HG02678 (cell line): Measurements from ENCODE around the gene SUN1.

ENCODE experiments used
- ATAC-seq: cut with Tn5 transposase; IDR thresholded peaks from one replicate; pipeline ENCODE4 v1.9.1; 2021; ENCODE audit warnings: mild to moderate bottlenecking, moderate library complexity; ENCODE audit not compliant: unreplicated experiment

The SUN1 gene

GRCh38 chr7:888081-889024 is 56.1 kb downstream of the SUN1 start:
- no peak for ATAC-seq

- no peak for ATAC-seq
Observed at GRCh38 chr7:889025-889390, 56.7 kb downstream of the SUN1 start.

- no peak for ATAC-seq
Observed at GRCh38 chr7:889391-889790, 57.1 kb downstream of the SUN1 start.

GRCh38 chr7:890868-891267 is 58.6 kb downstream of the SUN1 start:
- ATAC-seq = no peak

GRCh38 chr7:891291-891690 is 59.0 kb downstream of the SUN1 start:
- no peak for ATAC-seq

- ATAC-seq = no peak
Observed at GRCh38 chr7:891805-892204, 59.5 kb downstream of the SUN1 start.

DNA sequence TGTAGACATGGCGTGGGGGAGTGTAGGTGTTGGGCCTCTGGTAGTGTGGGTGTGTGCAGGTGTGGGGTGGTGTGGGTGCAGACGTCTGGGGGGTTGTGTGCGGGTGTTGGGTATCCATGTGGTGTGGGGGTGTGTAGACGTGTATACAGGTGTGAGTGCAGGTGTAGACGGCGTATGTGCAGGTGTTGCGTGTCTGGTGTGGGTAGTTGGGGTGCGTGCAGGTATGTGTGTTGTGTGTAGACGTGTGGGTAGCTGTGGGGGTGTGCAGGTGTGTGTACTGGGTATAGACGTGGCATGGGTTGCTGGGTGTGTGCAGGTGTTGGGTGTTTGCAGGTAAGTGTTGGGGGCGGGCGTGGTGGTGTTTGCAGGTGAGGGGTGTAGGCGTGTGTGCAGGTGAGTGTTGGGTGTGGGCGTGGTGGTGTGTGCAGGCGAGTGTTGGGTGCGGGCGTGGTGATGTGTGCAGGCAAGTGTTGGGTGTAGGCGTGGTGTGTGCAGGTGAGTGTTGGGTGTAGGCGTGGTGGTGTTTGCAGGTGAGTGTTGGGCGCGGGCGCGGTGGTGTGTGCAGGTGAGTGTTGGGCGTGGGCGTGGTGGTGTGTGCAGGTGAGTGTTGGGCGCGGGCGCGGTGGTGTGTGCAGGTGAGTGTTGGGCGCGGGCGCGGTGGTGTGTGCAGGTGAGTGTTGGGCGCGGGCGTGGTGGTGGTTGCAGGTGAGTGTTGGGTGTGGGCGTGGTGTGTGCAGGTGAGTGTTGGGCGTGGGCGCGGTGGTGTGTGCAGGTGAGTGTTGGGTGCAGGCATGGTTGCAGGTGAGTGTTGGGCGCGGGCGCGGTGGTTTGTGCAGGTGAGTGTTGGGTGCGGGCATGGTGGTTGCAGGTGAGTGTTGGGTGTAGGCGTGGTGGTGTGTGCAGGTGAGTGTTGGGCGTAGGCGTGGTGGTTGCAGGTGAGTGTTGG is 60.6 kb downstream of the SUN1 start:
- ATAC-seq = no peak

DNA sequence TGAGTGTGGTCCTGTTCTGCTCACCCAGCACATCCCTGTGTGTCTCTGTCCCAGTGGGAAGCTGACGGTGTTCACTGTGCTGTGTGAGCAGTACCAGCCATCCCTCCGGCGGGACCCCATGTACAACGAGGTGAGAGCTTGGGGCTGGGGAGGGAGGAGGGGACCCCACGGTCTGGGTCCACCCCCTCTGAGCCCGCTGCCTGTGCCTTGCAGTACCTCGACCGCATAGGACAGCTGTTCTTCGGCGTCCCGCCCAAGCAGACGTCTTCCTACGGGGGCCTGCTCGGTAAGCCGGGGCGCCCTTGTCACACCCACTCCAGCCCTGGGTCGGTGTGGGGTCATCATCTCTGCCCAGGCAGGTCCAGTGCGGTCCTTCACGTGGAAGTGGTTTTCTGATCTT is 61.4 kb downstream of the SUN1 start:
- ATAC-seq = no peak

DNA sequence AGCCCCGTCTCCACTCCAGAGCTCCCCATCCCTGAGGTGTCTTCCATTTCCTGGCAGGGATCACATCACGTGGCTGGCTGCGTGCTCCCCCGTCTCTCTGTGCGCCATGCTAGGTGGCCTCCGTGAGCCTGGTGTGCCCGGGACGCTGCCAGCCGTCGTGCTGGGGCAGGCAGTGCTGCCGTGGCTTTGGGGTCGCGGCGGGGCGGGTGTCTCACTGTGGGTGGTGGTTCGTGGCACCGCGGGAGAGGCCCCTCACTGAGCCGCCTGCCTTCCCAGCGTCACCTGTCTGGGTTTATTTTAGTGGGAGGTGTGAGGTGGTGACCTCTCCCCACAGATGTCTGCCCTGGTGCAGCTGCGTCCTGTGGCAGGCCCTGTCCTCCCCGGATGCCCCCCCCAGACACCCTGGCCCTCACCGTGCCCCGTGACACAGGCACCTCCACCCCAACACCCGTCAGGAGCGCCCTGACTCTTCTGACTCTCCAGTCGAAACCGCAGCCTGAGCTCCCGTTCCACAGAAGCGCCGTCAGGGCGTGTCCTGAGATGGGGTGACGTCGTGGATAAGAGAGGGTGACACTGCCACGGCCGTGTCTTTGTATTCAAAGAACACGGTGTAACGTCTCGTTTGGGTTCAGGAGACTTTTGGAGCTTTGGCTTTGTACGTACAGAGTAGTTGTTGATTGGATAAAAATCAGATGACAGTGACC is 62.0 kb downstream of the SUN1 start:
- no peak for ATAC-seq

DNA sequence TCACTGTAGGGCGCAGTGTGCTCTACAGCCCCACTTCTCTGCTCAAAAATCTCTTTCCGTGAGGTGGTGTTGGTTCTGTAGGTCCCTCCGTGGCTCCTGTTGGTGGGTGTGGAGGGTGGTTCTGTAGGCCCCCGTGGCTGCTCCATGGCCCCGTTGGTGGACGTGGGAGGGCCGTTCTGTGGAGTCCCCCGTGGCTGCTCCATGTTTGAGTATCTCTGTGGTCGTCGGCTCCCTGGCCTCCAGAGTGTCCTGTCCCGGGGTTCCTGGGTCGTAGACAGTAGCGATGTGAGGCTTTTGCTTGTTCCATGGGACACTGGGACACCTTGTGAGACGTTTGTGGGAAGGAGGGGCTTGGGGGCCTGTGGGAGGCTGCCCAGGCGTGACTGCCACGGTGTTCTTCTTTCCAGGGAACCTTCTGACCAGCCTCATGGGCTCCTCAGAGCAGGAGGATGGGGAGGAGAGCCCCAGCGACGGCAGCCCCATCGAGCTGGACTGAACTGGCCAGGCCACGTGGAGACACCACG is 62.7 kb downstream of the SUN1 start:
- ATAC-seq = no peak

DNA sequence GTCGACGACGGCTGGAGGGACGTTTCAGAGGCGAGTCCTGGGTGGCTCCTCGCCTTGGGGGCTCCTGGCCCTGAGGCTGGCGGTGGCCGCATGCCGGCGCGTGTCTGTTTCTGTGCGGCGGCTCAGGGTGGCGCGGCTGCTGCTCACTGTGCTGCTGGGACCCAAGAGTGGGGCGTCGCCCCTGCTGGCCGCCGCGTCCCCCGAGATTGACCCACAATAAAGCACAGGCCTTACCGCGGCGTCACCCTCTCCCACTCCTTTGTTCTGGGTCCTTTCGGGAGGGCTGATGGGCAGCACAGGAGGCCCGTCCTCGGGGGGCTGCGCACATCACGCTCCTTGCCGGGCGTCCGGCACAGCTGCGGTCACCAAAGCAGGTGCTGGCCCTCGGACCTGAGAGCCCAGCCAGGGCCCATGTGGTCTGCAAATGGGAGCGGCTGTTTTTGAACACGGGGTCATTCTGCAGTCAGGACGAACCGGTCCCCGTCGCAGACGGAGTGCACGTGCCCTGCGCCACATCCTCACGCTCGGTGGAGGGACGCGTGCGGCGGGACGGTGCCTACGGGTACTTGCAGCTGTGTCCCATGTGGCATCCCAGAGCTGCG is 63.3 kb downstream of the SUN1 start:
- ATAC-seq = no peak

- no peak for ATAC-seq
Observed at GRCh38 chr7:896346-897075, 64.2 kb downstream of the SUN1 start.

DNA sequence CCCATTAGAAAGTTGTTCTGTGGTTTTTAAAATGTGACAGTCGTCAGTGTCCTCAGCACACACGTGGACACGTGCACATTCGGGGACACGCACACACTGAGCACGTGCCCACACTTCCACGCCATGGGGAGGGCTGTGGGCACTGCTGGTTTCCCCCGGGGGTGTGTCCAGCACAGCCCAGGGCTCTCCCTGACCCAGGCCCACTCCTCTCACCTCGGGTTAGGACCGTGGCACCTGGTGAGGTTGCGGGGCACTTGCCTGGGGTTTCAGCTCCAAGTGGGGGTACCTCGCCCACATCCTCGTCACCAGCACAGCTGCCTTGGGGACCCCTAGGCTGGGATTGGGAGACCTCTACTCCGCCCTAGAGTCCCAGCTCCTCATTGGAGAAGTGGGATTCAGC is 64.8 kb downstream of the SUN1 start:
- no peak for ATAC-seq

DNA sequence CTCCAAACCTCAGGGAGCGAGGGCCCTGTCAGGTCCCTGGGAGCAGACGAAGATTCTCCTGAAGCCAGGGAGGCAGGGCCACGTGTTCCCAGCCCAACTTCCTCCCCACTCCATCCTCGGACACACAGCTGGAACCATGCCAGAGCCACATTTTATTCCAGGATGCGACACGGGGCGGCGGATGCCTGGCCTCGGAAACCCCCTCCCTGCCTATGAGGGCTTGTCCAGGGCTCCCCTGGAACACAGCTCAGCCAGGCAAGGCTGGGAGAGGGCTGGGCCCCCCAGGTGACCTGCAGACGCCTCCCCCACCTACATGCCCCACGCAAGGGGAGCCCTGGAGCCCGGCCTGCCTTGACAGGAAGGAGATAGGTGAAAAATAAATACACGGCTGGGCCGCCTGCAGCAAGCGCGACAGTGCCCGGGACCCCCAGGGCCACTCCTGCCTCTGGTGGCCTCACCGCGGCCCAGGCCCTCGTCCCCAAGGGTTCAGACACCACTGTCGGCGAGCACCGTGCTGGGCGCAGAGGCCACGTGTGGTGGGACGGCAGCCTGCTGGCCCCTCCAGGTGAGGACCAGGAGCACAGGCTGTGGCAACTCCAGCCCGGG is 65.6 kb downstream of the SUN1 start:
- ATAC-seq = no peak

GRCh38 chr7:898460-898854 is 66.2 kb downstream of the SUN1 start:
- ATAC-seq = no peak

DNA sequence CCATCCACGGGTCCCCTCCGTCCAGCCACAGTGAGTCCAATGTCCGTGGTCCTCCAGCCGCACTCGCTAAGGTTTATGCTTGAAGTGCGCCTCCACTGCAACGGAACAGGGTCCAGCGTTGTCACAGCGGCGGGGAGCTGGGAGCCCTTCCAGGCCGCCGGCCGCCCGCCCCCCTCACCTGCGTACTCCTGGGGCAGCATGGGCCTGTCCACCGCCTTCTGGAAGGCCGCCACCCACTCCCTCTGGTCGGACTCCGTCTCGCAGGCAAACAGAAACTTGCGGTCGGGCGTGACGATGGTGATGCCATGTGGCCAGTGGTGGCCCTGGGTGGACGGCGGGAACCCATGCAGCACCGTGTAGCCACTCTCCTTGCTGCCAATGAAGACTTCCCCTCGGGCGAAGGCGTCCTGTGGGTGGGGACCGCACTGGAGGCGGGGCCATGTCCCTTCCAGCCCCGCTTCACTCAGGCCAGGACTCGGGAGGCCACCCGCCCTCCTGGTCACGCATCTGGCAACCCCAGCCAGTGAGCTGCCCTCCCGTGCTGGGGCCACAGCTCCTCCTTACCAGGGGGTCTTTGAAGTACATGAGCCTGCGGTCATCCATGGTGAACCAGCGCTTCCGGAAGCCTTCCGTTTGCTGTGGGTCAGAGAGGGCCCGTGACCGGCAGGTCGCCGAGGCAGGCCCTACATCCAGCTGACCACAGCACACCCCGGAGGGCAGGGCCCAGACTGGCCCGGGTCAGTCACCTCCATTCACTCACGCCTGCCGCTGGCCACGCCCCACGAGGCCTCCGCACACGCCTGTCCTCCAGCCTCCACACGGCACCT is 66.8 kb downstream of the SUN1 start:
- no peak for ATAC-seq

GRCh38 chr7:899806-900205 is 67.5 kb downstream of the SUN1 start:
- no peak for ATAC-seq

DNA sequence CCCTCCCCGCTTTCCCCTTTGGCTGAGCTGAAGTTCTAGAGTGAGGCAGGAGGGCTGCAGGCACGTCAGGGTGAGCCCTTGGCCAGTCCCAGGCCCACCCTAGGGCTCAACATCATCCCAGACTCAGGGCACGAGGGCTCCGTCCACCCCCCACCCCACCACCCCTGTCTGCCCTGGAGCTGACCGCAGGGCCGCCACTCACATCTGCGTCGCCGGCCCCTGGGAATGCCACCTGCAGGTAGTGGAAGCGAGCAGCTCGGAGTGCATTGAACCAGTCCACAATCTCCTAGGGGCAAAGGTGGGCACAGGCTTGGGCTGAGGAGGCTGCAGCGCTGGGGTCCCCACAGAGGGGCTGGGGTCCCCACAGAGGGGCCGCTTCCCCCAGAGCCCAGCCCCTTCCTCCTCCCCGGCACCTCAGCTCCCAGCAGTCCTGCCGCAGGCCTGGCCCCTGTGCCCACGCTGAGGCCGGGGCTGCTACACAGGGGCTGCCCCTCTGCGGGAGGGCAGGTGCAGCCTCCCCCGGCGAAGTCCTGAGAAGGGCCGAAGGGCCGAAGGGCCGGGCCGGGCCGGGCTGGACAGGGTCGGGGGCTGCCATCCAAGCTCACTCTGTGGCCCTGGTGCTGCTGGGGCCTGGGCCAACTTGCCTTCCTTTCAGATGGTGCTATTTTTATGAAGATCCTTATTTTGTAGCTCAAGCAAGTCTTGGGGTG is 68.2 kb downstream of the SUN1 start:
- no peak for ATAC-seq
